Medulla oblongata (tissue), 1 donor: ENCODE measurements around the gene FHAD1.
"Not testable (repeated sequence)": the region's sequence is repeated elsewhere in the genome, so short reads cannot be mapped to it uniquely, and the experiment has no call there.

ENCODE experiments used
- DNase-seq: peaks from one replicate; pipeline ENCODE4 v3.0.0-alpha.2; 2015; ENCODE audit errors: extremely low spot score

Gene FHAD1

DNA sequence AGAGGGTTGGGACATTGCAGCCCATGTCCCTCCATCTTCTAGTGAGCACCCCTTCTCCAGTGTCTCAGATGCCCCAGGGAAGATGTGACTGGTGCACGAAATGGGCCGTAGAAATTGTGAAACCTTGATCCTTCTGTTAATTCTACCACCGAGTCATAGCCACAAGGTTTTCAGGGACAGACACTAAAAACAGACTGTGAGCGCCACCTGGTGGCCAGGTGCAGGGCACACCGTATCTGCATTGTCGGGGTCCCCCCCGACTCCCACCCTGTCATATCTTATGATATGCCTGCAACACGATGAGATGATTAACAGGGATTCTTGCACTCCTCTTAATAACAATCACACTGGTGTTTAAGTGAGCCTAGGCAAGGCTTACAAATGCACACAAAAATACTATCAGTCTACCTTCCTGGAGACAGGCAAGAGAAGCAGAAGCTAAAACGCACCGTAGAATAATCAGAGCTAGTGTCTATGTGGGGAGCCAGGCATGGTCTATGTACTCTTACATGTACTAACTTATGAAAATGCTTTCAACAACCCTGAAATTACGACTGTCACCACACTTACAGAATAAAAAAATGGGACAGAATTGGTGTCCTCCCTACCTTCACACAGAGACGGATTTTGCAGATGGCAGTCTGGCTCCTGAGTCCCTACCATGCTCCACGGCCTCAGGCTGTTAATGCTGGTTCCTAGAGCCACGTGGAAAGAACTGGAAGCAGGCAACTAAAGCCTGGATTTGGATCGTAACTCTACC lies 57.9 kb downstream of the FHAD1 start:
- DNase-seq = peak; percentile 60

DNA sequence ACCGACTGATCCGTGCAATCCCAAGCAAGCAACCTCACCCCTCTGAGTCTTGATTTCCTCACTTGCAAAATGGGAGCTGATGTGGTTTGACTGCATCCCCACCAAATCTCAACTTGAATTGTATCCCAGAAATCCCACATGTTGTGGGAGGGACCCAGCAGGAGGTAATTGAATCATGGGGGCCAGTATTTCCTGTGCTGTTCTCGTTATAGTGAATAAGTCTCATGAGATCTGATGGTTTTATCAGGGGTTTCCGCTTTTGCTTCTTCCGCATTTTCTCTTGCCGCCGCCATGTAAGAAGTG lies 58.4 kb downstream of the FHAD1 start:
- no peak for DNase-seq

DNA sequence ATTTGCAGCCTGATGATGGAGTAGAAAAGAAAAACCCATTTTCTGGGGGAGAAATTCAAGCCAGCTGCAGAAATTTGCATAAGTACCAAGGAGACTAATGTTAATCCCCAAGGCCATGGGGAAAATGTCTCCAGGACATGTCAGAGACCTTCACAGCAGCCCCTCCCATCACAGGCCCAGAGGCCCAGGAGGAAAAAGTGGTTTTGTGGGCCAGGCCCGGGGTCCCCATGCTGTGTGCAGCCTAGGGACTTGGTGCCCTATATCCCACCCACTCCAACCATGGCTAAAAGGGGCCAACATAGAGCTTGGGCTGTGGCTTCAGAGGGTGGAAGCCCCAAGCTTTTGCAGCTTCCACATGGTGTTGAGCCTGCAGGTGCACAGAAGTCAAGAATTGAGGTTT lies 59.3 kb downstream of the FHAD1 start:
- DNase-seq = not testable (repeated sequence)

DNA sequence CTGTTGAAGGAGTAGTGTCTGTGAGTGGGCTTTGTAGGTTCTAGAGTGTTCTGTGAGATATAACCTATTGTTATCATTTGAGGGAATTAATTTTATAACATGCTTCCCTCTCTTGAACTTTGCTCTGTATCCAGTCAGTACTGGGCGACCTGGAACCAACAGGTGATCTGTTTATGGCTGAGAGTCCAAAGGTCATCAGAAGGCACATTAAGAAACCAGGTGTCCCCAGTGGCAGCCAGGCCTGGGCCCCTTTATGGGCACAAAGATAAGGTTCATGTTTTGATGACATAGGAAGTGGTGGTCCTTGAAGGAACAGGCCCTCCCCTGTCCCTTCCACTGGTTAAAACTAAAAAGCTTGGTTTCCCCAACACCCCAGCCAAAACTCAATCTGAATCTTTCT lies 61.1 kb downstream of the FHAD1 start:
- no peak for DNase-seq

DNA sequence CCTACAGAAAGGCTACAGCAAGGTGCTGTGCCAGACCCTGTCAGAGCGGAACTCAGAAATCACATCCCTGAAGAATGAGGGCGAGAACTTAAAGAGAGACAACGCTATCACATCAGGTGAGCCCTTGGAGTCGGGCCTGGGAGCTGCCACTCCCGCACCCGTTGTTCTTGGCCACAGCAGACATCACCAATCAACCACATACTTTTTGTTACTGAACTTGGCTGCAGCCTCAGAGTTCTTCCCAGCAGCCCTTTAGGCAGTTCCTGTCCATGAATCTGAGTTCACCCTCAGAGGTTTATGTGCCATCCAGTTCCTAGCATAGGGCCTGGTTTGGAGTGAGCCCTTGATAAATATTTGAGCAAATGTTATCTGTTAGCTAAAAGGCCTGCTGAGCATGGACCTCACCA lies 61.6 kb downstream of the FHAD1 start:
- DNase-seq = no peak

DNA sequence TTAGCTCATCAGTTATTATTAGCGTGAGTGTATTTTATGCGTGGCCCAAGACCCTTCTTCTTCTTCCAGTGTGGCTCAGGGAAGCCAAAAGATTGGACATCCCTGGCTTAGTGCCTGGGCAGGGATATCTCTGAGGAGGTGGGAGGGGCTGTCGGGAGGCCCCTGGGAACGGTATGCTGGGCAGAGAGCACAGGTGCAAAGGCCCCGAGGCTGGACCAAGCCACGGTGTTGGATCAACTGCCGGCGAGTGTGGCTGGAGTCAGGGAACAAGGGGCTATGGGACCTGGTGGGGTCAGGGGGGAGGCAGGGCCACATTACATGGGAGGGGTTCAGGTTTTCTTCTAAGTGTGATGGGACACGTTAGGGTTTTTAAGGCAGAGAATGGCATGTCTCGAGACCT lies 62.7 kb downstream of the FHAD1 start:
- no peak for DNase-seq

DNA sequence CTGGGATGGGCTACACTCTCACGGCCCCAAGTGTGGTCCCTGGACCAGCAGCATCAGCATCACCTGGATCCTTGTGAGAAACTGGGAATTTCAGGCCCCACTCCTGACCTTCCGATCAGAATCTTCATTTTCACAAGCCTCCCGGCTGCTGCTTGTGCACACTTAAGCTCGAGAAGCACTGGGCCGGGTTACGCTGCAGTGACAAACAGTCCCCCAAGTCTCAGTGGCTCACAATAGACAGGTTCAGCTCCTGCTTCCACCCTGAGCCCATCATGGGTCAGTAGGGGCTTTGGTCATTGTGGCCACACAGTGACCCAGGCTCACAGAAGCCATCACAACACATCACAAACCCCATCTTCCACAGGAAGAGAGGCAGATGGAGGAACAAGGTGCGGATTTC lies 63.5 kb downstream of the FHAD1 start:
- DNase-seq = no peak

DNA sequence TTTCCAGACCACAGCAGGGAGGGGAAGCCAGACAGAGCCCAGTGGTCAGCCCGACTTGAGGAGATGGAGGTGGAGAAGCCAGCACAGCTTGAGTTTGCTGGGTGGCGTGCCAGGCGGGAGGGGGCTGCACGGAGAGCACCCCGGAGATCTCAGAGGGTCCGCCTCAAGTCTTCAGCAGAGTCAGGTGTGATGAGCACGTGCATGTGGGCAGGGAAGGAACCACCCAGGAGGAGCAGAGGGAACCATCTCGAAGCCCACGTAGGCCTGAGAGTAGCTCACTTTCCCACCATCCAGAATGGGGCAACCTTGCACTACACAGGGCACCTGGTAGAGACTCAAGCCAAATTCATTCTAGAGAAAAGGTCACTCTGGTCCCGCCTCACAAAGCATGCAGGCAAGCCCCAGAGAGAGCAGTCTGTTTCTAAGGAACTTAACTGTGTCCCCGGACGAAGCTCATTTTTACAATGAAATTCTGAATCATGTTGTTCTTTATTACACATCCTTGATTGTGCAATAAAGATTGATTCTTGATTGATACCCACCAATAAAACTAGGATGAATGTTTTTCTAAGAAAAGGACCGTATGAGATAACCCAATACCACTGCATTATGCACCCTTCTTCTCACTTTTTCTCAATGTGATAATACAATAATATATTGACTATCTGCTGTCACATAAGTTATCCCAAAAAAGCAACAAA lies 64.2 kb downstream of the FHAD1 start:
- DNase-seq = no peak

DNA sequence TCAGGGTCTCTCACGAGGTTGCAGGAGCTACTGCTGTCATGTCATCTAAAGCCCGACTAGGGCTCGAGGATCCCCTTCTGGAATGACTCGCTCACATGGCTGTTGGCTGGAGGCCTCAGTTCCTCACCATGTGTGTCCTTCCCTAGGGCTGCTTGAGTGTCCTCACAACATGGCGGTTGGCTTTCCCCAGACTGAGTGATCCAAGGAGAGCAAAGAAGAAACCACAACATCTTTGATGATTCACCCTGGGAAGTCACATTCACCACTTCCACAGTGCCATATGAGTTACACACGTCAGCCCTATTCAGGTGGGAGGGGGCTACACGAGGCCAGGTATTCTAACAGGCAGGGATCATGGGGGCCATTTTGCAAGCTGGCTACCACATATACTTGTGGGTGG lies 64.9 kb downstream of the FHAD1 start:
- DNase-seq = no peak

DNA sequence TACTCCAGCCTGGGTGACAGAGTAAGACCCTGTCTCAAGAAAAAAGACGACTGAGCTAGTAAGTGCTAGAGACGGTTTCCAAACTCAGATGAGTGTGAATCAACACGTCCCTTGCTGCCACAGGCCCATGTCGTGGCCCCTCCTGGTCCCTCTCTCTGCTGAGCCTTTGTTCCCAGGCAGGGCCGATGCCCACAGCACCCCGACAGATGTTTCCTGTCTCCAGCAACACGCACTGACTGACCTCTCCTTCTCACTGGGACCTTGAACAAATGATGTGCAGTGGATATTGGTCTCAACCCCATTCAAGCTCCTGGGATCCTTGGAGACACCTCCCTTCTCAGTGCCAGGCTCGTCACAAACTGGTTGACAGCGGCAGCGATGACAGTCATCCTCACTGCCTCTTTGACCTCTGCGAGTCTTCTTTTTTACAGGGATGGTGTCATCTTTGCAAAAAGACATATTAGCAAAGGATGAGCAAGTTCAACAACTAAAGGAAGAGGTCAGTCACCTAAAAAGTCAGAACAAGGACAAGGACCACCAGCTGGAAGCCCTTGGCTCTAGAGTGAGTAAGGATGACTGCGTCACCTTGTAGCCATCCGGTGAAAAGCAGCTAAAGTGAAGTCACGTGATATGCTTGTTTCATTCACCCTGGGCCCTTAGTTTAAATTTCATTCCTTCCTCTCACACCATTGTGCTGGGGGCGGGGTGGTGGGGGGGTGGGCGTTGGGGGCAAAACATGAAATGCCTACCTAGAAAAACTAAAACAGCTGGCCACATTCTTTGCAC lies 65.8 kb downstream of the FHAD1 start:
- DNase-seq = no peak

DNA sequence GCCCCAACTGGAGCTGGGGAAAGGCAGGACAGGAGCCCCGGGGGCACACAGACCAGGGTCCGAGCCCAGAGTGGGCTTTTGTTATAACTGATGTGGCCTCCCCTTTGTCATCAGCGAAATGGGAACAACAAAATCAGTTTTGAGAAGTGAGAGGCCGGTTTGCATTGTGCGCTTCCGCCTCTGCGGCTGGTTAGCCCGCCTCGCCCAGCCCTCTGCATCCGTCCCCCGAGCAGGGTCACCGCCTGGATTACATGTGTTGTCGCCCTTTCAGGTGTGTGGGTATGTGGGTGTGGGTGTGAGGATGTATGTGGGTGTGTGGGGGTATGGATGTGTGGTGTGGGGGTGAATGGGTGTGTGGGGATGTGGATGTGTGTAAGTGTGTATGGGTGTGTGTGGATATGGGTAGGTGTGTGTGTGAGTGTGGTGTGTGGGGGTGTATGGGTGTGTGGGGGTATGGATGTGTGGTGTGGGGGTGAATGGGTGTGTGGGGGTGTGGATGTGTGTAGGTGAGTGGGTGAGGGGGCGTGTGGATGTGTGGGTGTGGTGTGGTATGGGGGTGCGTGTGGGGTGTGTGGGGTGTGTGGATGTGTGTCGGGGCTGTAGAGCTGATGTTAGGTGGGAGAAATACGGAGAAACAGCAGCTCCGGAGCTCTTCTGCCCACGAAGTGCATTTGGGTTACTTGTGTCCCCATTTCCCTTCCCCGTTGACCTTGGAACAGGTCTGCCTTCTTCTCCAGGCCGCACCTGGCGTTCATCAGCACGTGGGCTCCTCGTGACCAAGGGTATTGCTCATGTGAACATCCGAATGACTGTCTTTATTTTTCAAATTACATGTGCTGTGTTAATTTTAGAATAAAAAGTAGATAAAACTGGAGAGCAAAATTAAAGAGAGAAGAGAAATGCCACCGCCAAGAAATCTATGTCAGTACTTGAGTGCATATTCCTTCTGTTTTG lies 67.6 kb downstream of the FHAD1 start:
- DNase-seq = no peak

DNA sequence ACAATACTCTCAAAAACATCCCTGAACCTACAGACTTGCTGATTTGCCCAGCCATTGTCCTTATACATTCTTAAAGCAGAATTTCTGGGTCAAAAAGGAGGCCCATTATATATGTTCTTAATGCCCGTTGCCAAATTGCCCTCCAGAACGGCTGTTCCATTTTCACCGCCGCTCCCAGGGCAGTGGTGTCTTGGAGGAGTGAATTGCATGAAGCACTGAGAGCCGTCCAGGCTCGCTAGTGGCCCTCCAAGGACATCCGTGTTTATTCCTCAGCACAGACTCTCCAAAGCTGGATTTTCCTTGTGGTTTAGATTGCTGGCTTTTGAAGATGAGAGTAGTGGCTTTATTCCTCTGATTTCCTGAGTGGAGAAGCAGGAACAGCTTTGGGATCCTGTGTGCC lies 68.8 kb downstream of the FHAD1 start:
- no peak for DNase-seq

DNA sequence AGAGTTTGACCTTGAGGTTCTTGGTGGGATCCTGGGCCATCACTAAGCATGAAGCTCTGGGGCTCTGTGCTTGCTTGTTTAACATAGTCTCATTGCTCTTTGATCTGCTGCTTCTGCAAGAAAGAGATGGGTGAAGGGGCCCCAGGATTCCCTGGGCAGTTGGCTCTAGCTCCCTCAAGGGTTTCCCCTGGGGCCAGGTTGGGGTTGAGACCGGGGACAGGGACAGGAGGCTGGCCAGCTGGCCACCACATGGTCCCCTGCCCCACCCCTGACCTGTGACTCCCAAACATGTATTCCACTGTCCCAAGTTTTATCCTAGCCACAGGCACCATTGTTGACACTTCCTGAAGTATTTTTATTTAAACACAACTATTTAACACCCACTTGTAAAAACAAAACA lies 69.5 kb downstream of the FHAD1 start:
- no peak for DNase-seq

DNA sequence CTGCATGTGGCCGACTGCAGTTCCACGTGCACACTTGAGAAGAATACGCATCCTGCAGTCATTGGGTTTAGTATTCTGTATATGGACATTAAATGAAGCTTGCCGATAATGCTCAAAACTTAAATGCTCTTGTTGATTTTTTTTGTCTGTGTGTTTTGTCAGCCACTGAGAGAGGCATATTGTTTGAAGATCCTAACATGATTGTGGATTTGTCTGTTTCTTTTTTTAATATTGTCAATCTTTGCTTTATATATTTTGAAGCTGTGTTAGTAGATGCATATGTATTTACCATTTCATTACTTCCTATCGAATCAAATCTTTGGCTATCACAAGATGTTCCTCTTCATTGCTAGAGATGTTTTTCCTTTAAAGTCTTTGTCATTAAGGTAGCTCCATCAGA lies 73.2 kb downstream of the FHAD1 start:
- no peak for DNase-seq

DNA sequence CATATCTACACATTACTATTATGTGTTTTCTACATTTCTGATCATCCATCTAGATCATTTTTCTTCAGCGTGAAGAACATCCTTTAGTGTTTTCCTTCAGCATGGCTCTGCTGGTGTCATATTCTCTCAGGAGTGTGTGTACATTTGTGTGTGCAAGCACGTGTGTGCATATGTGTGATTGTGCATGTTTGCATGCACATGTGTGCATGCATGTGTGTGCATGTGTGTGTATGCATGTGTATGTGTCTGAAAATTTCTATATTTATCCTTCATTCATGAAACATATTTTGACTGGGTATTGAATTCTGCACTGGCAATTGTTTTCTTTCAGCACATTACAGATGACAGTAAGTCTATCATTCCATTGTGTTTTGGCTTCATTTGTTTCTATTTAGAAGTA lies 74.6 kb downstream of the FHAD1 start:
- DNase-seq = no peak

DNA sequence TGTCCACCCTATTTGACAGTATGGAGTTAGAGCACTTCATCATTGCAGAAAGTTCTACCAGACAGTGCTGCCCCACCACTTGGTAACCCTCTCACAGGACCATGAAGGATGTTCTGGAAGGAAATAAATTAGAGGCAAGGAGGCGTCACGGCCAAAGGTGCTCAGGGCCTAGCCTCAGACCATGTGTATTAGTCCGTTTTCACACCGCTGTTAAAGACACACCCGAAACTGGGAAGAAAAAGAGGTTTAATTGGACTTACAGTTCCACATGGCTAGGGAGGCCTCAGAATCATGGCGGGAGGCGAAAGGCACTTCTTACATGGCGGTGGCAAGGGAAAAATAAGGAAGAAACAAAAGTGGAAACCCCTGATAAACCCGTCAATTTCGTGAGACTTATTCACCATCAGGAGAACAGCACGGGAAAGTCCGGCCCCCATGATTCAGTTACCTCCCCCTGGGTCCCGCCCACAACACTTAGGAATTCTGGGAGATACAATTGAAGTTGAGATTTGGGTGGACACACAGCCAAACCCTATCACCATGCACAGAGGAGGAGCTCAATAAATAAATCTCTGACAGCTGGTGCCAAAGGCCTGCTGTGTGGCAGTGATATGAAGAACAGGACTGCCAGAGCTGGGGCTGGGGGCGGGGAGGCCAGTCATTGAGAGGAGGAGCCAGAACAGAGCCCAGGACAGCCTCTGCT lies 75.8 kb downstream of the FHAD1 start:
- no peak for DNase-seq

DNA sequence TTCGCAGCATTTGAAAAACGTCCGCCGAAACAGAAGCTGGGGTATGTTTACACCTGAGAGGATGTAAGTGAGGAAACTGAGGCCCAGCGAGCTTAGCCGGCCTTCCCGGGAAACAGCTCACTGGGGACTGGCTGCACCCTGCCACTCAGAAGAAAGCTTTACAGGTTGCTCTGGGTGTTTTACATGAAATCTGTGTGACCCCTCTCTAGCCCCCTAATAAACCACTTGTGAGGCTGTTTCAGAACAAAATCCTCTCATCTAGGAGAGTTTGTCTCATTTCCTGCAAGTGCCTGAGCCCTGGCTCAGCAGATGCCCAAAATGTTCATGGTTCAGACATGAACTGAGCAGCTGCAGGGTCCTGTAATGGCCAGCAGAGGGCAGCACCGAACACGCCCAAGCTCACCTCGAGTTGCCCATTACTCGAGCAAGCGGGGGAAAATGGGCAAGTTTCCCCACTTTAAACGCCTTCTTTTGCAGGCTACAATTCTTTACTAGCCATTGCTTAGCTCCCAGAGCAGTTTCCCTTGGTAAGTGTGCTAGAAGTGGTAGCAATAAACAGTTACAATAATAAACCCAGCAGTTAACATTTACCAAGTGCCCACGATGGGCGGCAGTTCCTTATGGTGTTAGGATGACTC lies 76.4 kb downstream of the FHAD1 start:
- DNase-seq = peak; percentile 87

DNA sequence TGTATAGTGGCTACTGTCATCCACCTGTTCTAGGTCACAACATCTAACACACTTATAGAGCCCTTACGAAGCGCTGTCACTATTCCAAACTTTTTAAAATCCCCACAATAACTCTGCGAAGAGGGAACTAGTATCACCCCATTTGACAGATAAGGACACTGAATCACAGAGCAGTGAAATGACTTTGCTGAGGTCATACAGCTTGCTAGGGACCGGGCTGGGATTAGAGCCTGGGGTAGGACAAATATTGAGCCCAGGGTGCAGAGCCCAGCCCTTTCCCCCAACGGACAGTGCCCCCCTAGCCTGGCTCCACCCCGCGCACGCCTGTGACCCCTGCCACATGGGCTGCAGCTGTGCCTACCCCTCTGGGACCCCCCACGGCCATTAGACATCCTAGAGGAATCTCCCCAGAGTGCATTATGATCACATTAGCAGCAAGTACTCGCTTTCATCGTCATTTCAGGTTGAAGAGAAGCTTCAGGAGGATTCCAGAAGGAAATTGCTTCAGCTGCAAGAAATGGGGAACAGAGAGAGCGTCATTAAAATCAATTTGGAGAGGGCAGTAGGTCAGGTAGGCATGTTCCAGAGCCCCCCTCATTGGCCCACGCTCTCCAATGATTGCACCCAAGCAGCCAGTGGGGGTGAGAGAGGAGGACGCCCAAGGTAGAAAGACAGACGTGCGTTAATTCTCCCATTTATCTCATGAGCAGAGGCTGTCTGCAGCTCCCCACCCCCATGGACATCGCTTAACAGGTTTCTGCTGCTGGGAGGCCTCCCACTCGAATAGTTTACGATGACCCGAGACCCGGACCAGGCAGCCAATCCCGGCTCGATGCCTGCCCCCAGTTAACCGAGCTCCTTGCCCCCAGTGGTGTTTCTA lies 77.2 kb downstream of the FHAD1 start:
- DNase-seq = no peak

DNA sequence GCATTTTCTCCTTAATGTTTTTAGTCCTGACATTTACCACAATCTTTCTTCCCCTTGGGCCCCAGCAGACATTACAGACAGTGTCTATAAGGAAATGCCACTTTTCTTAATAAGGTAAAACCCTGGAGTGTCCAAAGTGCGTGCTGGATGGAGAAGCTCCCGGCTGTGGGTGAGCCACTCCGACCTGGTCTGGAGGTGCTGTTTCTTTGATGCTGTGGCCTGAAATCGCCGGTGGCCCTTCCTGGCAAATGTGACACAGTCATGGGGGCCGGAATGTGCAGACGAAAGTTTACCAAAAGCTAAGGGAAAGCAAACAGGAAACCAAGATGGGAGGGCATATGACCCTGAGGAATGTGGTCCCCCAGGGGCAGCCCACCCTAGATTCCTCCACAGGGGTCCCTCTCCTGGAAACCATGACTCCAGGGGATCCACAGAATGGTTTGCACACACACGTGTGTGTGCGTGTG lies 77.9 kb downstream of the FHAD1 start:
- DNase-seq = no peak
